ENCODE data around the gene IFRD2.

GRCh38 chr3:50238549-50239026 is 53.6 kb downstream of the IFRD2 start:
- TF ChIP-seq CTCF (IDR thresholded peaks at IDR 0.05) (no peak), ZFX (IDR thresholded peaks at IDR 0.05; ENCODE audit: borderline replicate concordance) (no peak)

Measured in 22Rv1 (cell line).